CD8-positive, alpha-beta memory T cell (primary cell): ENCODE measurements around the gene ARHGAP42. TPM values are rescaled to one million over a fixed set of nuclear protein-coding genes. Genes with fewer than 3 reads are reported as not detected.

Experiments used
- CTCF ChIA-PET: fragments of 350-600 bp; sonication (Branson Sonifier 250); formaldehyde crosslinking; loops from one replicate; lab custom pipeline; 2021; ENCODE audit warnings: antibody characterized with exemption; lab: Charles Lee
- POLR2A ChIA-PET: fragments of 350-600 bp; sonication (Branson Sonifier 250); formaldehyde crosslinking; loops from one replicate; lab custom pipeline; 2021; ENCODE audit warnings: antibody characterized with exemption; lab: Charles Lee
- DNase-seq, 5 donors: peaks; one replicate each; pipeline versions ENCODE4 v3.0.0 to v3.0.0-alpha.2; 2020 to 2022; ENCODE audit warnings: mixed read lengths in 1 of 5
- H3K27ac ChIP-seq: one replicate; pipeline ENCODE4 v1.7.0; 2013; ENCODE audit warnings: low read depth, mild to moderate bottlenecking, low read length, moderate library complexity
- H3K27me3 ChIP-seq: 2 replicates; pipeline ENCODE4 v1.7.0; 2013; ENCODE audit warnings: low read length, mild to moderate bottlenecking; ENCODE audit not compliant: insufficient read depth, poor library complexity, severe bottlenecking
- H3K36me3 ChIP-seq: 2 replicates; pipeline ENCODE4 v1.7.0; 2013; ENCODE audit warnings: mild to moderate bottlenecking, low read length, moderate library complexity; ENCODE audit not compliant: insufficient read depth
- H3K4me1 ChIP-seq: 2 replicates; pipeline ENCODE4 v1.7.0; 2013; ENCODE audit warnings: mild to moderate bottlenecking, low read length, moderate library complexity; ENCODE audit not compliant: insufficient read depth
- H3K4me3 ChIP-seq: 2 replicates; pipeline ENCODE4 v1.7.0; 2013; ENCODE audit warnings: mild to moderate bottlenecking, low read length
- H3K9me3 ChIP-seq: 2 replicates; pipeline ENCODE4 v1.7.0; 2013; ENCODE audit warnings: mild to moderate bottlenecking, low read length
- H3K27ac Mint-ChIP-seq, 8 donors: one replicate each; pipeline ENCODE4 v1.8.0; 2020 to 2021; ENCODE audit warnings: mixed read lengths in 8 of 8, mild to moderate bottlenecking in 6 of 8, inconsistent platforms in 3 of 8, moderate library complexity in 3 of 8
- H3K27me3 Mint-ChIP-seq, 2 donors: one replicate each; pipeline ENCODE4 v1.8.0; 2020 to 2021; ENCODE audit warnings: mixed read lengths in 2 of 2, mild to moderate bottlenecking in 1 of 2, moderate library complexity in 1 of 2
- H3K36me3 Mint-ChIP-seq, 3 donors: one replicate each; pipeline ENCODE4 v1.8.0; 2020 to 2021; ENCODE audit warnings: mixed read lengths in 3 of 3, inconsistent platforms in 1 of 3, mild to moderate bottlenecking in 1 of 3
- H3K4me1 Mint-ChIP-seq, 3 donors: one replicate each; pipeline ENCODE4 v1.8.0; 2020 to 2021; ENCODE audit warnings: mixed read lengths in 3 of 3, inconsistent platforms in 1 of 3, mild to moderate bottlenecking in 1 of 3
- H3K4me3 Mint-ChIP-seq, 7 donors: one replicate each; pipeline ENCODE4 v1.8.0; 2020 to 2021; ENCODE audit warnings: mixed read lengths in 7 of 7, mild to moderate bottlenecking in 6 of 7, moderate library complexity in 4 of 7, inconsistent platforms in 2 of 7
- H3K9me3 Mint-ChIP-seq, 5 donors: one replicate each; pipeline ENCODE4 v1.8.0; 2020 to 2022; ENCODE audit warnings: mixed read lengths in 5 of 5, mild to moderate bottlenecking in 3 of 5, moderate library complexity in 2 of 5, inconsistent platforms in 1 of 5
- polyA plus RNA-seq: library from polyadenylated mRNA; unstranded; fragments of 300-500 nt; fragmentation: Illumina TruSeq; gene quantifications from one replicate; pipeline ENCODE4 v1.2.3, GENCODE V29; 2021
- total RNA-seq, 2 experiments: library from RNA; stranded (reverse); gene quantifications; one replicate each; pipeline ENCODE4 v1.2.3, GENCODE V29; 2021

Gene ARHGAP42
- total and polyA plus RNA-seq, 3 experiments from 2014 or later, result 0.07 to 0.18 (median 0.09) TPM

- Histone ChIP-seq H3K27ac (no peak overlapping the region), H3K27me3 (no peaks in the 10 kb centered on the region), H3K4me1 (no peaks in the 10 kb centered on the region), H3K9me3 (no peaks in the 10 kb centered on the region), H3K4me3 (no peak overlapping the region), H3K36me3 (no peaks in the 10 kb centered on the region)
- no peak for DNase-seq
- H3K9me3 Mint-ChIP-seq, result peaks cover 4 to 21% (median 9%) of the 10 kb centered on the region in 5 donors
- CTCF ChIA-PET, result no interaction called here
- no peaks in the 10 kb centered on the region for H3K36me3 Mint-ChIP-seq
- peaks cover 0 to 2% of the 10 kb centered on the region in 2 donors for H3K27me3 Mint-ChIP-seq
- H3K4me3 Mint-ChIP-seq, result no peak overlapping the region
- H3K4me1 Mint-ChIP-seq, result no peaks in the 10 kb centered on the region
- no peak overlapping the region for H3K27ac Mint-ChIP-seq
- POLR2A ChIA-PET, result no interaction called here
These were observed 216.2 kb downstream of the ARHGAP42 start for GRCh38 chr11:100903284-100903683.

- Mint-ChIP-seq H3K27me3 (peaks cover 0 to 2% of the 10 kb centered on the region in 2 donors), H3K36me3 (no peaks in the 10 kb centered on the region), H3K9me3 (peaks cover 0 to 12% (median 5%) of the 10 kb centered on the region in 5 donors), H3K4me3 (no peak overlapping the region), H3K4me1 (no peaks in the 10 kb centered on the region), H3K27ac (no peak overlapping the region)
- ChIA-PET CTCF (no interaction called here), POLR2A (no interaction called here)
- Histone ChIP-seq H3K27ac (no peak overlapping the region), H3K9me3 (no peaks in the 10 kb centered on the region), H3K4me1 (no peaks in the 10 kb centered on the region), H3K36me3 (no peaks in the 10 kb centered on the region), H3K27me3 (no peaks in the 10 kb centered on the region), H3K4me3 (no peak overlapping the region)
- no peak for DNase-seq
These were observed 218.6 kb downstream of the ARHGAP42 start for GRCh38 chr11:100905684-100906083.

GRCh38 chr11:100908746-100909145 lies 221.7 kb downstream of the ARHGAP42 start:
- no peak for DNase-seq
- H3K9me3 Mint-ChIP-seq, result peaks cover 2 to 8% (median 6%) of the 10 kb centered on the region in 5 donors
- no peaks in the 10 kb centered on the region for H3K27me3 ChIP-seq
- H3K36me3 Mint-ChIP-seq, result no peaks in the 10 kb centered on the region
- no peak overlapping the region for H3K4me3 ChIP-seq
- no peaks in the 10 kb centered on the region for H3K4me1 Mint-ChIP-seq
- no peak overlapping the region for H3K27ac Mint-ChIP-seq
- CTCF ChIA-PET, result no interaction called here
- H3K9me3 ChIP-seq, result no peaks in the 10 kb centered on the region
- no peak overlapping the region for H3K27ac ChIP-seq
- H3K4me1 ChIP-seq, result no peaks in the 10 kb centered on the region
- POLR2A ChIA-PET, result no interaction called here
- peaks cover 0 to 2% of the 10 kb centered on the region in 2 donors for H3K27me3 Mint-ChIP-seq
- no peaks in the 10 kb centered on the region for H3K36me3 ChIP-seq
- no peak overlapping the region for H3K4me3 Mint-ChIP-seq

- no peaks in the 10 kb centered on the region for H3K27me3 ChIP-seq
- H3K4me3 ChIP-seq, result no peak overlapping the region
- peaks cover 0 to 5% (median 2%) of the 10 kb centered on the region in 5 donors for H3K9me3 Mint-ChIP-seq
- no peaks in the 10 kb centered on the region for H3K36me3 Mint-ChIP-seq
- no peak for DNase-seq
- ChIA-PET CTCF (no interaction called here), POLR2A (no interaction called here)
- no peak overlapping the region for H3K4me3 Mint-ChIP-seq
- H3K4me1 ChIP-seq, result no peaks in the 10 kb centered on the region
- no peaks in the 10 kb centered on the region for H3K9me3 ChIP-seq
- H3K27ac ChIP-seq, result no peak overlapping the region
- no peaks in the 10 kb centered on the region for H3K4me1 Mint-ChIP-seq
- no peaks in the 10 kb centered on the region for H3K27me3 Mint-ChIP-seq
- no peak overlapping the region for H3K27ac Mint-ChIP-seq
- H3K36me3 ChIP-seq, result no peaks in the 10 kb centered on the region
These were observed 223.7 kb downstream of the ARHGAP42 start for GRCh38 chr11:100910808-100911207.

GRCh38 chr11:100914415-100915110 lies 227.5 kb downstream of the ARHGAP42 start:
- no peaks in the 10 kb centered on the region for H3K4me1 ChIP-seq
- no peak overlapping the region for H3K27ac ChIP-seq
- H3K36me3 Mint-ChIP-seq, result no peaks in the 10 kb centered on the region
- ChIA-PET POLR2A (no interaction called here), CTCF (no interaction called here)
- no peaks in the 10 kb centered on the region for H3K4me1 Mint-ChIP-seq
- no peaks in the 10 kb centered on the region for H3K27me3 Mint-ChIP-seq
- no peak overlapping the region for H3K27ac Mint-ChIP-seq
- peaks cover 0 to 8% (median 3%) of the 10 kb centered on the region in 5 donors for H3K9me3 Mint-ChIP-seq
- H3K4me3 Mint-ChIP-seq, result no peak overlapping the region
- no peaks in the 10 kb centered on the region for H3K9me3 ChIP-seq
- H3K36me3 ChIP-seq, result no peaks in the 10 kb centered on the region
- no peaks in the 10 kb centered on the region for H3K27me3 ChIP-seq
- no peak for DNase-seq
- H3K4me3 ChIP-seq, result no peak overlapping the region

- ChIA-PET POLR2A (no interaction called here), CTCF (no interaction called here)
- Histone ChIP-seq H3K9me3 (no peaks in the 10 kb centered on the region), H3K36me3 (no peaks in the 10 kb centered on the region), H3K27ac (no peak overlapping the region), H3K4me3 (no peak overlapping the region), H3K27me3 (no peaks in the 10 kb centered on the region), H3K4me1 (no peaks in the 10 kb centered on the region)
- DNase-seq, result no peak
- Mint-ChIP-seq H3K4me3 (no peak overlapping the region), H3K36me3 (no peaks in the 10 kb centered on the region), H3K27me3 (no peaks in the 10 kb centered on the region), H3K27ac (no peak overlapping the region), H3K9me3 (peaks cover 0 to 8% (median 3%) of the 10 kb centered on the region in 5 donors), H3K4me1 (no peaks in the 10 kb centered on the region)
These were observed 231.7 kb downstream of the ARHGAP42 start for GRCh38 chr11:100918551-100919500.

GRCh38 chr11:100920593-100920992 lies 233.5 kb downstream of the ARHGAP42 start:
- Histone ChIP-seq H3K27ac (no peak overlapping the region), H3K4me3 (no peak overlapping the region), H3K9me3 (no peaks in the 10 kb centered on the region), H3K4me1 (no peaks in the 10 kb centered on the region), H3K27me3 (no peaks in the 10 kb centered on the region), H3K36me3 (no peaks in the 10 kb centered on the region)
- ChIA-PET CTCF (no interaction called here), POLR2A (no interaction called here)
- H3K27ac Mint-ChIP-seq, result no peak overlapping the region
- no peaks in the 10 kb centered on the region for H3K27me3 Mint-ChIP-seq
- H3K9me3 Mint-ChIP-seq, result peaks cover 0 to 8% (median 3%) of the 10 kb centered on the region in 5 donors
- H3K36me3 Mint-ChIP-seq, result no peaks in the 10 kb centered on the region
- H3K4me3 Mint-ChIP-seq, result no peak overlapping the region
- no peaks in the 10 kb centered on the region for H3K4me1 Mint-ChIP-seq
- no peak for DNase-seq

- Histone ChIP-seq H3K27me3 (no peaks in the 10 kb centered on the region), H3K9me3 (no peaks in the 10 kb centered on the region), H3K4me3 (no peak overlapping the region), H3K27ac (no peak overlapping the region), H3K4me1 (no peaks in the 10 kb centered on the region), H3K36me3 (no peaks in the 10 kb centered on the region)
- Mint-ChIP-seq H3K4me3 (no peak overlapping the region), H3K27me3 (no peaks in the 10 kb centered on the region), H3K36me3 (no peaks in the 10 kb centered on the region), H3K27ac (no peak overlapping the region), H3K9me3 (peaks cover 0 to 8% (median 3%) of the 10 kb centered on the region in 5 donors), H3K4me1 (no peaks in the 10 kb centered on the region)
- no peak for DNase-seq
- CTCF ChIA-PET, result no interaction called here
- POLR2A ChIA-PET, result no interaction called here
These were observed 235.0 kb downstream of the ARHGAP42 start for GRCh38 chr11:100922121-100922520.
